MM.1S (cell line): ENCODE measurements around the gene ANKMY1.

Source experiments
- EZH2 ChIP-seq: fragments of 300-600 bp; sonication (generic); optimal IDR thresholded peaks from 2 replicates; pipeline ENCODE3; 2017; ENCODE audit warnings: low read depth, mild to moderate bottlenecking, antibody characterized with exemption, low read length, mixed read lengths
- EZH2phosphoT487 ChIP-seq: fragments of 300-600 bp; sonication (generic); IDR thresholded peaks from 2 replicates; pipeline ENCODE4 v1.6.1; 2018; ENCODE audit warnings: antibody characterized with exemption, low read length
- TF ChIP-seq, protein P1 (sequence below): fragments of 300-600 bp; sonication (generic); IDR thresholded peaks from 2 replicates; pipeline ENCODE4 v1.5.1; 2016; ENCODE audit warnings: antibody characterized with exemption, low read length, mixed read lengths

DNA sequence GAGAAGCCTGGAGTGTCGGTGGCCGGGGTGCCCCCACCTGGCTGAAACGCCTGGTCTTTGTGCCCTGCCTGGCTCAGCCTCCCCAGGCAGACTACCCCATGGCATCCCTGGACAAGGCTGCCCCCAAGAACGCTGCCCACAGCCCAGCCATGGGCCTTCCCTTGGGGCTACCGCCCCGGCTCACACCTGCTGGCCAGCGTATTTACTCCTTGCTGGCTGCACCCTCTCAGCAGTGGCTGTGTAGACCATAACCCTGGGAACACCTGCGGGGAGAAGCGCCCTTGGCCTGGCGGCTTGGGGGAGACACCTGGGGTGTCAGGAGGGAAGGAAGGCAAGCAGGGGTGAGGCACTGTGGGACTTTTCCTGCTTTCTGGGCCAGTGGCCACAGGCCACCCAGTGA lies 46.1 kb upstream of the ANKMY1 start:
- TF ChIP-seq, protein P1, sequence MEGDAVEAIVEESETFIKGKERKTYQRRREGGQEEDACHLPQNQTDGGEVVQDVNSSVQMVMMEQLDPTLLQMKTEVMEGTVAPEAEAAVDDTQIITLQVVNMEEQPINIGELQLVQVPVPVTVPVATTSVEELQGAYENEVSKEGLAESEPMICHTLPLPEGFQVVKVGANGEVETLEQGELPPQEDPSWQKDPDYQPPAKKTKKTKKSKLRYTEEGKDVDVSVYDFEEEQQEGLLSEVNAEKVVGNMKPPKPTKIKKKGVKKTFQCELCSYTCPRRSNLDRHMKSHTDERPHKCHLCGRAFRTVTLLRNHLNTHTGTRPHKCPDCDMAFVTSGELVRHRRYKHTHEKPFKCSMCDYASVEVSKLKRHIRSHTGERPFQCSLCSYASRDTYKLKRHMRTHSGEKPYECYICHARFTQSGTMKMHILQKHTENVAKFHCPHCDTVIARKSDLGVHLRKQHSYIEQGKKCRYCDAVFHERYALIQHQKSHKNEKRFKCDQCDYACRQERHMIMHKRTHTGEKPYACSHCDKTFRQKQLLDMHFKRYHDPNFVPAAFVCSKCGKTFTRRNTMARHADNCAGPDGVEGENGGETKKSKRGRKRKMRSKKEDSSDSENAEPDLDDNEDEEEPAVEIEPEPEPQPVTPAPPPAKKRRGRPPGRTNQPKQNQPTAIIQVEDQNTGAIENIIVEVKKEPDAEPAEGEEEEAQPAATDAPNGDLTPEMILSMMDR = no peak
- TF ChIP-seq EZH2phosphoT487 (no peak), EZH2 (no peak)
